HG03575 (cell line): Measurements from ENCODE around the gene MT1H.
"Not testable (repeated sequence)": the region's sequence is repeated elsewhere in the genome, so short reads cannot be mapped to it uniquely, and the experiment has no call there.

Experiments
- ATAC-seq: cut with Tn5 transposase; IDR thresholded peaks from one replicate; pipeline ENCODE4 v1.9.1; 2021; ENCODE audit not compliant: unreplicated experiment, insufficient number of reproducible peaks, low FRiP score; ENCODE audit errors: extremely low read depth

Gene MT1H

DNA sequence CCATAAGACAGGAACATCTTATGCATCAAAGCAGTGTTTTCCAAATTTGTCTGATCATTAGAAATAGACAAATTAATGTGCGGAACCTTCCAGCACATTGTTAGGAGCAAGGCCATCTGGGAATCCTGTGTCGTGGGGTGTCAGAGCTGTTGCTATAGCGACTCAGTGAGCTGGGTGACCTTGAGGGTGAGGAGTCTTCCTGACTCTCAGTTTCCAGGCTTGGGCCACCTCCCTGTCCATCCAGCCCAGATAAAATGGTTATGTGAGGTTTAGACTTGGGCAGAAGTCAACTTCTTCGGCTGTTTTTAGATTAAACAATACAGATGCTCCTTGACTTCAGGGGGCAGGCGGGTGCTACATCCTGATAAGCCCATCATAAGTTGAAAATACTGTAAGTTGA is 33.2 kb downstream of the MT1H start:
- ATAC-seq = no peak

DNA sequence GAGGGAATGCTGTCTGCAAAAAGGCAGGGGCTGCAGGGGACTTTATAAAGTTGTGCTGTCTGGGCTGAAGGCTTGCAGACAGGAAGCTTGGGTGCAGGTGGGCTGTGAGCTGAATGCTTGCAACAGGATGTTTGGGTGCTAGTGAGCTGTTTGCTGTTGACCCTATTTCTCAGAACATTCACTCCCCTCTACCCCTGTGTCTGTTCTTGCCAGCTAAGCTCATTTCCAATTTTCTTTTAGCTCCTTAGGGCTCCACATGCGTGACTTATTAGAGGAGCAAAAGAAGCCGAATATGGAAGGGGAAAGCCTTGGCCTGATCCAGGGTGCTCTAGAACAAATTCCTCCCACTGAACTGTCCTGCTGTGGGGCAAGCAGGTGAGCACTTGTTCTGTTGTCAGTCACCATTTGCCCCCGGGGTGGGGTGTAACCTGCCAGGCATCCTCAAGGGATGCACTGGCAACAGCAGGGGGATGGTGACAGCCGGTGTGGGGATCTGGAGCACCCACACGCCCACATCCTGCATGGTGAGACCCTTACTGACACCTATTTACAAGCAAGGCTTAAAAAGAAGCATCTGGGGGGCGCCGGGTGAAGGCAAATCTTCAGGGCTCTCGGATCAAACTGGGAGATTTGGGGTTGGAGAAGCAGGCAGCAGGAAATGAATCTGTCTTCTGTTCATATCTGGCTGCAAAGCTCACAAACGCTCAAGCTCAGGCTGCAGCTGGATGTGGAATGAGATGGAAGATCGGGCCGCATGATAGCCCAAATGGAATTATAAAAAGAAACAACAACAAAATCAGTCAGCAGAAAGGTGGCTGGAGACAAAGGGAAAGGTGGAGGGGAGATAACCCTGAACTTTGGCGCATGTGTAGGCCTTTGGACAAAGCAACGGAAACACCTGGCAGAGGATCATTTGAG is 39.2 kb downstream of the MT1H start:
- ATAC-seq = no peak

DNA sequence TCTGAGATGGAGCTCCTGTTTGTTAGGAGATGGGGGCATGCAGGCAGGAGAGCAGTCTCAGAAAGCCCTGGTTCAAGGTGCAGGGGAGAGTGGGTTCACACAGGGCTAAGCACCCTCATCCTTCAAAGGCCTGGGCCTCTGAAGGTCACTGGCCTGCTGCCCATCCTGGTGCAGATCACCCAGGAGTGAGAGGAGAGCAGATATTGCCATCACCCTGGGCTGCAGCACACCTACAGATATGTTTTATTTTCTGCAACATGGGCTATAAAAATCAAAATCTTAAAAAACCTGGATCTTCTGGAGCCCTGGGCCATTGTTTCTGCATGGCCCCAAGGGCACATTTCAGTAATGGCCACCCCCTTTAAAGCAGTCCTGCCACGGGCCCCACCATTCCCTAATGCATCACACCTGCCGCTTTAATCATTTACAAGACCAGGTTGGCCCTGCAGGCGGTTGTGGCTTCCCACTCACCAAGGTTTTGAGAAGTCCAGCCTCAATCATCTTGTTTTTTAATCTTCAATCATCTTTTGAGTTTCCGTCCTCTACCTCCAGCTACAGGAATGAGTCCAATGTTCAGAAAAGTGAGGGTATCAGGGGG is 39.9 kb downstream of the MT1H start:
- no peak for ATAC-seq

DNA sequence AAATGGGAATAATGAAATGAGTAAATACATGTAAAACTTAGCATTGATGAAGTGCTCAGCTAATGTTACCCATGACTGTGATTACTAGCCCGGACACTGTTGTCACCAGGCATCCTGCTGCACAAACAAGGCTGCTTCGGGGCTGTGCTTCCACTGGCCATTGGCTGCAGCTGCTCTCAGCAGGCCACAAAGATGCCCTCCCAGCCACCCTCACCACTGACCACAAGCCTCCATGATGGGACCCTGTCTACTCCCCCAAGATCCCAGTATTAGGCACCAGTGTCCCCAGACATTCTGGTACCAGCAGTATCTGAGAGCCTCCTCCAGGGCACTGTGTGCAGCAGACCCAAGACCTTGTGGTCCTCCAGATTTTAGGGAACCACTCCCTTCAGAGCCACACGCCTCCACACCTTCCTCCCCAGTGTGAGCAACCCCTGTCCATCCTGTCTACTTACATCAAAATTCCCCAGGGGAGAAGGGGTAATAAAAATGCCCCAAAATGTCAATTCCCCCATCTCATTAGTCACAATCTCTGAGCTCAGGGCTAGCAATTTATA is 40.6 kb downstream of the MT1H start:
- ATAC-seq = no peak

DNA sequence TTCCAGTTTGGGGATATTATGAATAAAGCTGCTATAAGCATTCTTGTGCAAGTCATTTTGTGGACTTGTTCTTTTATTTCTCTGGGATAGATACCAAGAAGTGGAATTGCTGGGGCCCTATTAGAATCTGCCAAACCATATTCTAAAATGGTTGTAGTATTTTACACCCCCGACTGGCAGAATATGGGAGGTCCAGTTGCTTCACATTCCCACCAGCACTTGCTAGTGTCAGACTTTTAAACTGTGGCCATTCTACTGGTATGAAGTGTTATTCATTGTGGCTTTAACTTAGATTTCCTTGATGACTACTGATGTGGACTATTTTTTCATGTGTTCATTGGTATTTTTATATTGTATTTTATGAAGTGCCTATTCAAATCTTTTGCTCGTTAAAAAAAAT is 42.2 kb downstream of the MT1H start:
- ATAC-seq = no peak

DNA sequence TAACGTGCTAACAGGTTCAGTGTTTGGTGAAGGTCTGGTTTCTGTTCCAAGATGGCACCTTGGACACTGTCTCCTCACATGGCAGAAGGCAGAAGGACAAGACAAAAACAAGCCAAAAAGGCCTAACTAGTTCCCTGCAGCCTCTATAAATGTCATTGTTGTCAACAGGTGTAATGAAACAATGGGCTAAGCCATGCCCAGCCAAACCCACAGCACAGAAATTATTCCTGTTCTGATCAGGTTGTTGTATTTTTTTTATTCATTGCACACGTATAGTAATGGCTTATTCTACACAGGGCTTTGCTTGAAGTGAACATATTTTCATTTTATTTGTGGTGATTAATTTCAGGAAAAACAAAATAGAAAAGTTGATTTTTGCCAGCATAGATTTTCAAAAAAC is 44.2 kb downstream of the MT1H start:
- ATAC-seq = no peak

DNA sequence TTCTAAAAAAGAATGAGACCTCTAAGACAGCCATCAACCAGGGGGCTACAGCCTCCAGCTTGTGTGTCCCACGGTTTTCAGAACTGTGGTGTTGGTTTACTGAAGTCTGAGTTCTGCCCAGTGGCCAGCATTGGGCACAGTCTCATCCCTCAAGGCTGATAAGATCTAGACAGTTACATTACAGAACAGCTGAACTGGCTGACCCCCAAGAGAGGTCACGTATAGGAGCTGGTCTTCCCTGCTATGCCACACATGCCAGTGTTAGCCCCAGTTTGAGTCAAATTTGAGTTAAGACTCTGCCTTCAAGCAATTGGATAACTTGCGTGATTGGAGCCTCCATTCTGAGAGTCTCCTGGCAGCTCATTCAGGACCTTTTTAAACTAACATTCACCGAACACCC is 45.5 kb downstream of the MT1H start:
- ATAC-seq = no peak

DNA sequence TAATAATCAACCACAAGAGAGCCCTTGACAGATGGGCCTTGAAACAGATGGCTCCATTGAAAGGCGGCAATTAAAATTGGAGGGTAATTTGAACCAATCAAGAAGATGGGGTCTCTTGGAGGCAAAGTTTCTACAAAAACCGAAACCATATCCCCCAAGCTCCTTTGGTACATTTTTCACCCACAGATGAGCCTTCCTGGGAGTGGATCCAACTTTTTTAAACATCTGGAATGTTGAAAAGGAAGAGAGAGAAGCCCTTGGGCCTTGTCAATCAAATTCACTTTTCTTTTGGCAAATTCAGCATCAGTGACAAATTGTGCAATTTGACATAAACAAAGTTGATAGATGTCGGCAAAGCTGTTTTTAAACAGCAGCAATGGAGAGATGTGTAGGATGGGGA is 47.1 kb downstream of the MT1H start:
- ATAC-seq = no peak

DNA sequence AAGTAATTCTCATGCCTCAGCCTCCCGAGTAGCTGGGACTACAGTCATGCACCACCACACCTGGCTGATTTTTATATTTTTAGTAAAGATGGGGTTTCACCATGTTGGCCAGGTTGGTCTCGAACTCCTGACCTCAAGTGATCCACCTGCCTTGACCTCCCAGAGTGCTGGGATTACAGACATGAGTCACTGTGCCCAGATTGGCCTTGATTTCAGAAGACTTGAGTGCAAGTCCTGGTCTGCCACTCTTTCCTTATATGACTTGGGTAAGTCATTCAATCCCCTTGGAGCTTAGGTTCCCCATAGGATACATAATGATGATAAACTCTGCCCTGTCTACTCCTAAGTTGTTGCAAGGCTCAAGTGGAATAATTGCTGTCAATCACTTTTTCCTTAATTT is 47.9 kb downstream of the MT1H start:
- ATAC-seq = not testable (repeated sequence)
